ENCODE data around the gene C4B. TPM values are rescaled to one million over a fixed set of nuclear protein-coding genes. Genes with fewer than 3 reads are reported as not detected.
A peak's percentile ranks its signal among the peaks of the same experiment; 100 is the strongest.
"Not testable (repeated sequence)": the region's sequence is repeated elsewhere in the genome, so short reads cannot be mapped to it uniquely, and the experiment has no call there.

Gene C4B
- total and polyA plus RNA-seq, 3 donors from 2014 or later: 21.3 to 125 (median 96.7) TPM

GRCh38 chr6:32004393-32004792, 10.2 kb upstream of the C4B start:
- H3K4me1 ChIP-seq; H3K9me3 ChIP-seq; H3K4me3 ChIP-seq; H3K27me3 ChIP-seq; DNase-seq; H3K27ac ChIP-seq; H3K36me3 ChIP-seq (ENCODE audit: low read depth, missing control alignments); intact Hi-C loops (cut with DNase I; ENCODE audit: low total_unique reads): not testable (repeated sequence)
- 59 to 78% methylated on average over 3 of the region's 4 CpGs for WGBS, 2 donors

GRCh38 chr6:32004864-32005537, 9.6 kb upstream of the C4B start:
- WGBS, 2 donors: 72 to 74% methylated on average over 8 of the region's 13 CpGs
- DNase-seq; H3K27ac ChIP-seq; intact Hi-C loops (cut with DNase I; ENCODE audit: low total_unique reads); H3K27me3 ChIP-seq; H3K9me3 ChIP-seq; H3K4me1 ChIP-seq; H3K36me3 ChIP-seq (ENCODE audit: low read depth, missing control alignments); H3K4me3 ChIP-seq: not testable (repeated sequence)

- H3K27me3 ChIP-seq; H3K4me1 ChIP-seq; intact Hi-C loops (cut with DNase I; ENCODE audit: low total_unique reads); H3K36me3 ChIP-seq (ENCODE audit: low read depth, missing control alignments); H3K9me3 ChIP-seq; H3K27ac ChIP-seq; H3K4me3 ChIP-seq: not testable (repeated sequence)
- DNase-seq: peak; percentile 13
- WGBS, 2 donors: 56 to 96% methylated on average over 1 to 3 of the region's 9 CpGs
Measured at GRCh38 chr6:32005538-32005880, 9.1 kb upstream of the C4B start.

GRCh38 chr6:32005991-32006529, 8.5 kb upstream of the C4B start:
- H3K4me1 ChIP-seq; H3K27ac ChIP-seq; DNase-seq; intact Hi-C loops (cut with DNase I; ENCODE audit: low total_unique reads); H3K36me3 ChIP-seq (ENCODE audit: low read depth, missing control alignments); H3K27me3 ChIP-seq; H3K9me3 ChIP-seq; H3K4me3 ChIP-seq: not testable (repeated sequence)
- WGBS, 2 donors: 94 to 100% methylated on average over 3 to 8 of the region's 8 CpGs

- intact Hi-C loops (cut with DNase I; ENCODE audit: low total_unique reads); H3K27me3 ChIP-seq; H3K4me3 ChIP-seq; H3K4me1 ChIP-seq; DNase-seq; H3K27ac ChIP-seq; H3K36me3 ChIP-seq (ENCODE audit: low read depth, missing control alignments); H3K9me3 ChIP-seq: not testable (repeated sequence)
- WGBS, 2 donors: 82 to 100% methylated on average over 1 to 10 of the region's 12 CpGs
Measured at GRCh38 chr6:32007086-32007485, 7.5 kb upstream of the C4B start.

- H3K27ac ChIP-seq; H3K27me3 ChIP-seq; H3K4me1 ChIP-seq; H3K36me3 ChIP-seq (ENCODE audit: low read depth, missing control alignments); H3K4me3 ChIP-seq; H3K9me3 ChIP-seq; DNase-seq; intact Hi-C loops (cut with DNase I; ENCODE audit: low total_unique reads): not testable (repeated sequence)
- WGBS, 2 donors: no CpG with 5 or more reads among the region's 24 CpGs
Measured at GRCh38 chr6:32008037-32008436, 6.6 kb upstream of the C4B start.

- H3K36me3 ChIP-seq (ENCODE audit: low read depth, missing control alignments); H3K4me1 ChIP-seq; DNase-seq; intact Hi-C loops (cut with DNase I; ENCODE audit: low total_unique reads); H3K27me3 ChIP-seq; H3K27ac ChIP-seq; H3K4me3 ChIP-seq; H3K9me3 ChIP-seq: not testable (repeated sequence)
- WGBS, 2 donors: 78% methylated on average over 9 of the region's 12 CpGs; no CpG with 5 or more reads in 1 of the 2 donors
Measured at GRCh38 chr6:32008616-32009015, 6.0 kb upstream of the C4B start.

GRCh38 chr6:32009537-32009936, 5.1 kb upstream of the C4B start:
- H3K36me3 ChIP-seq (ENCODE audit: low read depth, missing control alignments); H3K27ac ChIP-seq; H3K9me3 ChIP-seq; H3K4me3 ChIP-seq; intact Hi-C loops (cut with DNase I; ENCODE audit: low total_unique reads); DNase-seq; H3K27me3 ChIP-seq; H3K4me1 ChIP-seq: not testable (repeated sequence)
- 82% methylated on average over 10 of the region's 12 CpGs; no CpG with 5 or more reads in 1 of the 2 donors for WGBS, 2 donors

- H3K9me3 ChIP-seq; H3K4me3 ChIP-seq; H3K4me1 ChIP-seq; DNase-seq; H3K27ac ChIP-seq; H3K36me3 ChIP-seq (ENCODE audit: low read depth, missing control alignments); H3K27me3 ChIP-seq; intact Hi-C loops (cut with DNase I; ENCODE audit: low total_unique reads): not testable (repeated sequence)
- WGBS, 2 donors: 60% methylated on average over 17 of the region's 27 CpGs; no CpG with 5 or more reads in 1 of the 2 donors
Measured at GRCh38 chr6:32010856-32011530, 3.6 kb upstream of the C4B start.

GRCh38 chr6:32012941-32013617, 1.5 kb upstream of the C4B start:
- DNase-seq; H3K27ac ChIP-seq; H3K36me3 ChIP-seq (ENCODE audit: low read depth, missing control alignments); intact Hi-C loops (cut with DNase I; ENCODE audit: low total_unique reads); H3K4me1 ChIP-seq; H3K27me3 ChIP-seq; H3K9me3 ChIP-seq; H3K4me3 ChIP-seq: not testable (repeated sequence)
- WGBS, 2 donors: 77 to 81% methylated on average over 2 to 16 of the region's 17 CpGs

GRCh38 chr6:32013738-32014137, 857 bp upstream of the C4B start:
- intact Hi-C loops (cut with DNase I; ENCODE audit: low total_unique reads); H3K4me3 ChIP-seq: not testable (repeated sequence)
- WGBS, 2 donors: no CpG with 5 or more reads among the region's 5 CpGs

GRCh38 chr6:32022100-32022499, 7.5 kb downstream of the C4B start:
- H3K27me3 ChIP-seq; H3K36me3 ChIP-seq (ENCODE audit: low read depth, missing control alignments); H3K9me3 ChIP-seq; H3K4me3 ChIP-seq; DNase-seq; H3K27ac ChIP-seq; H3K4me1 ChIP-seq; intact Hi-C loops (cut with DNase I; ENCODE audit: low total_unique reads): not testable (repeated sequence)
- WGBS, 2 donors: no CpG with 5 or more reads among the region's 10 CpGs

More at GRCh38 chr6:32013738-32014137, 857 bp upstream of the C4B start:
- H3K36me3 ChIP-seq (ENCODE audit: low read depth, missing control alignments); H3K27me3 ChIP-seq; DNase-seq; H3K27ac ChIP-seq; H3K9me3 ChIP-seq; H3K4me1 ChIP-seq: not testable (repeated sequence)
